NT2/D1 (cell line): ENCODE data around the gene LMBRD2.

ENCODE experiments used
- YY1 ChIP-seq: IDR thresholded peaks from 2 replicates; pipeline ENCODE4 v1.6.1; 2011; ENCODE audit not compliant: insufficient read length, insufficient read depth
- ZNF274 ChIP-seq: IDR thresholded peaks from 2 replicates; pipeline ENCODE4 v1.6.1; 2011; ENCODE audit warnings: mild to moderate bottlenecking, low read depth, low read length

DNA sequence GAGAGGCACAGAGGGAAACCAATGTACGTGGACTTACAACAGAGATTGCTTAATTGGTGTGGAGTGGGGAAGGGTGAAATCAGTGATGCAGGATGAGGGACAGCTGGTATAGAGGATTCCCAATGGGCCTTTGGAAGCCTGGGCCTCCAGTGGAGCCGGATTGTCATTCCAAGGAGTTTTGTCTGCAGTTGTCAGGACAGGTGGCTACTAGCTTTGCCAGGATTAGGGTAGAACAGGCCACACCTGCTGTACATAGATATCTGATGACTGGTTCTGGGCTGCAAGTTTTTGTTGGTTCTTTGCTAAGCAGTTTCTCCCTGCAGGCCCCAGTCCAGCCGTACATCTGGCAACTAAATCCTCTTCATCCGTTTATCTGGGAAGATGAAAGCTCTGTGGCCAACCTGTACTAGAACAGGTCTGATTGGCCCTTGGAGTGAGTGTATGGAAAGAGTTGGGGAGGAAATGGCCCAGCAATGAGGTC, 4.5 kb upstream of the LMBRD2 start:
- TF ChIP-seq ZNF274 (no peak), YY1 (no peak)
